H1 (cell line): Measurements from ENCODE around the gene STK26. TPM values are rescaled to one million over a fixed set of nuclear protein-coding genes. Genes with fewer than 3 reads are reported as not detected.

Experiments
- GABPA ChIP-seq: IDR thresholded peaks from 2 replicates; pipeline ENCODE4 v1.6.1; 2011; ENCODE audit warnings: mild to moderate bottlenecking, low read length, moderate library complexity, borderline replicate concordance; ENCODE audit not compliant: insufficient read depth
- KDM5A ChIP-seq: fragments of 200-600 bp; IDR thresholded peaks from 2 replicates; pipeline ENCODE4 v1.7.1; 2012; ENCODE audit warnings: mild to moderate bottlenecking, low read length, inconsistent platforms, mixed read lengths
- POLR2A ChIP-seq, 2 experiments: IDR thresholded peaks; 1 replicate in 1 of 2; 2 replicates in 1 of 2; pipeline ENCODE4 v1.6.1; 2011; ENCODE audit warnings: low read depth in 2 of 2, low read length in 2 of 2, mild to moderate bottlenecking in 2 of 2; ENCODE audit errors: control extremely low read depth in 1 of 2
- POLR2AphosphoS5 ChIP-seq: IDR thresholded peaks from 2 replicates; pipeline ENCODE4 v1.6.1; 2011; ENCODE audit warnings: low read depth, low read length
- RFX5 ChIP-seq: IDR thresholded peaks from 2 replicates; pipeline ENCODE4 v1.6.1; 2011; ENCODE audit warnings: low read depth, low read length, improper control_type of control experiment, borderline replicate concordance
- TAF1 ChIP-seq: IDR thresholded peaks from 2 replicates; pipeline ENCODE4 v1.6.1; 2011; ENCODE audit warnings: mild to moderate bottlenecking, low read depth, low read length
- TCF12 ChIP-seq: IDR thresholded peaks from 2 replicates; pipeline ENCODE4 v1.6.1; 2011; ENCODE audit warnings: low read depth, mild to moderate bottlenecking, low read length
- polyA plus RNA-seq, 7 experiments: library from polyadenylated mRNA; depleted of rRNA in 3 of 7; stranded (reverse) in 5 of 7; unstranded in 2 of 7; fragments of >200 nt in 5 of 7; fragments of 200-250 nt in 2 of 7; gene quantifications; 1 replicate in 5 of 7; 2 replicates in 1 of 7; 4 replicates in 1 of 7; pipeline versions ENCODE4 v1.2.1 to v1.2.3, GENCODE V29; 2011 to 2013; ENCODE audit warnings: missing spikeins in 2 of 7, mixed read lengths in 2 of 7
- total RNA-seq: library from RNA; stranded (reverse); fragmentation: NEBNext Ultra II Directional; extraction: Animal tissue kit (Norgen Biotek cat#: 25700); gene quantifications from 2 replicates; pipeline ENCODE4 v1.2.1, GENCODE V29; 2021
- TF ChIP-seq, protein P1 (sequence below): fragments of 300-600 bp; sonication (generic); IDR thresholded peaks from 2 replicates; pipeline ENCODE4 v1.7.1; 2012; ENCODE audit warnings: low read length, moderate library complexity, mild to moderate bottlenecking, inconsistent platforms; ENCODE audit not compliant: insufficient replicate concordance
- TF ChIP-seq, protein P2 (sequence below): IDR thresholded peaks from 2 replicates; pipeline ENCODE4 v1.6.1; 2011; ENCODE audit warnings: low read length, improper control_type of control experiment

Gene STK26
- total and polyA plus RNA-seq, 2 of the 8 experiments (the other 6 are each of a cell fraction or from before 2014, with no cell fraction given) = 24.2 to 98.2 TPM

- TF ChIP-seq, protein P1, sequence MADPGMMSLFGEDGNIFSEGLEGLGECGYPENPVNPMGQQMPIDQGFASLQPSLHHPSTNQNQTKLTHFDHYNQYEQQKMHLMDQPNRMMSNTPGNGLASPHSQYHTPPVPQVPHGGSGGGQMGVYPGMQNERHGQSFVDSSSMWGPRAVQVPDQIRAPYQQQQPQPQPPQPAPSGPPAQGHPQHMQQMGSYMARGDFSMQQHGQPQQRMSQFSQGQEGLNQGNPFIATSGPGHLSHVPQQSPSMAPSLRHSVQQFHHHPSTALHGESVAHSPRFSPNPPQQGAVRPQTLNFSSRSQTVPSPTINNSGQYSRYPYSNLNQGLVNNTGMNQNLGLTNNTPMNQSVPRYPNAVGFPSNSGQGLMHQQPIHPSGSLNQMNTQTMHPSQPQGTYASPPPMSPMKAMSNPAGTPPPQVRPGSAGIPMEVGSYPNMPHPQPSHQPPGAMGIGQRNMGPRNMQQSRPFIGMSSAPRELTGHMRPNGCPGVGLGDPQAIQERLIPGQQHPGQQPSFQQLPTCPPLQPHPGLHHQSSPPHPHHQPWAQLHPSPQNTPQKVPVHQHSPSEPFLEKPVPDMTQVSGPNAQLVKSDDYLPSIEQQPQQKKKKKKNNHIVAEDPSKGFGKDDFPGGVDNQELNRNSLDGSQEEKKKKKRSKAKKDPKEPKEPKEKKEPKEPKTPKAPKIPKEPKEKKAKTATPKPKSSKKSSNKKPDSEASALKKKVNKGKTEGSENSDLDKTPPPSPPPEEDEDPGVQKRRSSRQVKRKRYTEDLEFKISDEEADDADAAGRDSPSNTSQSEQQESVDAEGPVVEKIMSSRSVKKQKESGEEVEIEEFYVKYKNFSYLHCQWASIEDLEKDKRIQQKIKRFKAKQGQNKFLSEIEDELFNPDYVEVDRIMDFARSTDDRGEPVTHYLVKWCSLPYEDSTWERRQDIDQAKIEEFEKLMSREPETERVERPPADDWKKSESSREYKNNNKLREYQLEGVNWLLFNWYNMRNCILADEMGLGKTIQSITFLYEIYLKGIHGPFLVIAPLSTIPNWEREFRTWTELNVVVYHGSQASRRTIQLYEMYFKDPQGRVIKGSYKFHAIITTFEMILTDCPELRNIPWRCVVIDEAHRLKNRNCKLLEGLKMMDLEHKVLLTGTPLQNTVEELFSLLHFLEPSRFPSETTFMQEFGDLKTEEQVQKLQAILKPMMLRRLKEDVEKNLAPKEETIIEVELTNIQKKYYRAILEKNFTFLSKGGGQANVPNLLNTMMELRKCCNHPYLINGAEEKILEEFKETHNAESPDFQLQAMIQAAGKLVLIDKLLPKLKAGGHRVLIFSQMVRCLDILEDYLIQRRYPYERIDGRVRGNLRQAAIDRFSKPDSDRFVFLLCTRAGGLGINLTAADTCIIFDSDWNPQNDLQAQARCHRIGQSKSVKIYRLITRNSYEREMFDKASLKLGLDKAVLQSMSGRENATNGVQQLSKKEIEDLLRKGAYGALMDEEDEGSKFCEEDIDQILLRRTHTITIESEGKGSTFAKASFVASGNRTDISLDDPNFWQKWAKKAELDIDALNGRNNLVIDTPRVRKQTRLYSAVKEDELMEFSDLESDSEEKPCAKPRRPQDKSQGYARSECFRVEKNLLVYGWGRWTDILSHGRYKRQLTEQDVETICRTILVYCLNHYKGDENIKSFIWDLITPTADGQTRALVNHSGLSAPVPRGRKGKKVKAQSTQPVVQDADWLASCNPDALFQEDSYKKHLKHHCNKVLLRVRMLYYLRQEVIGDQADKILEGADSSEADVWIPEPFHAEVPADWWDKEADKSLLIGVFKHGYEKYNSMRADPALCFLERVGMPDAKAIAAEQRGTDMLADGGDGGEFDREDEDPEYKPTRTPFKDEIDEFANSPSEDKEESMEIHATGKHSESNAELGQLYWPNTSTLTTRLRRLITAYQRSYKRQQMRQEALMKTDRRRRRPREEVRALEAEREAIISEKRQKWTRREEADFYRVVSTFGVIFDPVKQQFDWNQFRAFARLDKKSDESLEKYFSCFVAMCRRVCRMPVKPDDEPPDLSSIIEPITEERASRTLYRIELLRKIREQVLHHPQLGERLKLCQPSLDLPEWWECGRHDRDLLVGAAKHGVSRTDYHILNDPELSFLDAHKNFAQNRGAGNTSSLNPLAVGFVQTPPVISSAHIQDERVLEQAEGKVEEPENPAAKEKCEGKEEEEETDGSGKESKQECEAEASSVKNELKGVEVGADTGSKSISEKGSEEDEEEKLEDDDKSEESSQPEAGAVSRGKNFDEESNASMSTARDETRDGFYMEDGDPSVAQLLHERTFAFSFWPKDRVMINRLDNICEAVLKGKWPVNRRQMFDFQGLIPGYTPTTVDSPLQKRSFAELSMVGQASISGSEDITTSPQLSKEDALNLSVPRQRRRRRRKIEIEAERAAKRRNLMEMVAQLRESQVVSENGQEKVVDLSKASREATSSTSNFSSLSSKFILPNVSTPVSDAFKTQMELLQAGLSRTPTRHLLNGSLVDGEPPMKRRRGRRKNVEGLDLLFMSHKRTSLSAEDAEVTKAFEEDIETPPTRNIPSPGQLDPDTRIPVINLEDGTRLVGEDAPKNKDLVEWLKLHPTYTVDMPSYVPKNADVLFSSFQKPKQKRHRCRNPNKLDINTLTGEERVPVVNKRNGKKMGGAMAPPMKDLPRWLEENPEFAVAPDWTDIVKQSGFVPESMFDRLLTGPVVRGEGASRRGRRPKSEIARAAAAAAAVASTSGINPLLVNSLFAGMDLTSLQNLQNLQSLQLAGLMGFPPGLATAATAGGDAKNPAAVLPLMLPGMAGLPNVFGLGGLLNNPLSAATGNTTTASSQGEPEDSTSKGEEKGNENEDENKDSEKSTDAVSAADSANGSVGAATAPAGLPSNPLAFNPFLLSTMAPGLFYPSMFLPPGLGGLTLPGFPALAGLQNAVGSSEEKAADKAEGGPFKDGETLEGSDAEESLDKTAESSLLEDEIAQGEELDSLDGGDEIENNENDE = no peak
- TF ChIP-seq KDM5A = no peak
- TF ChIP-seq TAF1 = no peak
- TF ChIP-seq, protein P2, sequence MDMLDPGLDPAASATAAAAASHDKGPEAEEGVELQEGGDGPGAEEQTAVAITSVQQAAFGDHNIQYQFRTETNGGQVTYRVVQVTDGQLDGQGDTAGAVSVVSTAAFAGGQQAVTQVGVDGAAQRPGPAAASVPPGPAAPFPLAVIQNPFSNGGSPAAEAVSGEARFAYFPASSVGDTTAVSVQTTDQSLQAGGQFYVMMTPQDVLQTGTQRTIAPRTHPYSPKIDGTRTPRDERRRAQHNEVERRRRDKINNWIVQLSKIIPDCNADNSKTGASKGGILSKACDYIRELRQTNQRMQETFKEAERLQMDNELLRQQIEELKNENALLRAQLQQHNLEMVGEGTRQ = no peak
- no peak for TF ChIP-seq POLR2AphosphoS5
- TF ChIP-seq POLR2A (IDR thresholded peaks at IDR 0.05; ENCODE audit: control extremely low read depth in 1 of 2, low read depth in 2 of 2, low read length in 2 of 2) = no peak
- TF ChIP-seq GABPA = no peak
- no peak for TF ChIP-seq RFX5
- no peak for TF ChIP-seq TCF12
- TF ChIP-seq, all 59 proteins: peak for 0
Observed at GRCh38 chrX:132077414-132077813, 54.3 kb downstream of the STK26 start (continued).
